ENCODE results near the gene ACVR2B. TPM values are rescaled to one million over a fixed set of nuclear protein-coding genes. Genes with fewer than 3 reads are reported as not detected.

ACVR2B gene
- total RNA-seq, 1 donor from 2014 or later, result 42.8 TPM

DNA sequence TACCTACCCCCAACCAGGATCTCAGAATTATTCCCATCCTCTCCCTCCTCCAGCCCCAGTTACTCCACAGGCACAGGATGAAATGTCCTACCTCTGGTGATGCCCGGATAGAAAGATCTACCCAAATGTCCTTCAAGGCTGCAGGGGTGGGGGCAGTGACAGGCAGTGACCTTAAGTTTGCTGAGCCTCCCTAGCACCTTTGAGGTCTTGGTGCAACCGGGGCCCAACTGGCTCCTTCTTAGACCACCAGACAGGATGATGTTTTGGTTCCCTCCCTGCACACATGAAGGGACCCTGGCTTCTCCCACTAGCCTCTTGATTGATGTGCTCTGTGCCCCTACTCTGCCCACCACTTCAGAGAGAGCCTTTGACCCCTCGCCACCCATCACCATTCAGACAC is 78.8 kb downstream of the ACVR2B start:
- Mint-ChIP-seq H3K4me1 (ENCODE audit: unreplicated experiment) (no peaks in the 10 kb centered on the region), H3K27ac (no peak overlapping the region), H3K27me3 (no peaks in the 10 kb centered on the region), H3K9me3 (no peaks in the 10 kb centered on the region), H3K36me3 (peaks cover 13% of the 10 kb centered on the region), H3K4me3 (no peak overlapping the region)
- no peak for DNase-seq (ENCODE audit: extremely low spot score, unreplicated experiment)
- TF ChIP-seq, protein P1, sequence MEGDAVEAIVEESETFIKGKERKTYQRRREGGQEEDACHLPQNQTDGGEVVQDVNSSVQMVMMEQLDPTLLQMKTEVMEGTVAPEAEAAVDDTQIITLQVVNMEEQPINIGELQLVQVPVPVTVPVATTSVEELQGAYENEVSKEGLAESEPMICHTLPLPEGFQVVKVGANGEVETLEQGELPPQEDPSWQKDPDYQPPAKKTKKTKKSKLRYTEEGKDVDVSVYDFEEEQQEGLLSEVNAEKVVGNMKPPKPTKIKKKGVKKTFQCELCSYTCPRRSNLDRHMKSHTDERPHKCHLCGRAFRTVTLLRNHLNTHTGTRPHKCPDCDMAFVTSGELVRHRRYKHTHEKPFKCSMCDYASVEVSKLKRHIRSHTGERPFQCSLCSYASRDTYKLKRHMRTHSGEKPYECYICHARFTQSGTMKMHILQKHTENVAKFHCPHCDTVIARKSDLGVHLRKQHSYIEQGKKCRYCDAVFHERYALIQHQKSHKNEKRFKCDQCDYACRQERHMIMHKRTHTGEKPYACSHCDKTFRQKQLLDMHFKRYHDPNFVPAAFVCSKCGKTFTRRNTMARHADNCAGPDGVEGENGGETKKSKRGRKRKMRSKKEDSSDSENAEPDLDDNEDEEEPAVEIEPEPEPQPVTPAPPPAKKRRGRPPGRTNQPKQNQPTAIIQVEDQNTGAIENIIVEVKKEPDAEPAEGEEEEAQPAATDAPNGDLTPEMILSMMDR (conservative IDR thresholded peaks at IDR 0.05), result no peak

DNA sequence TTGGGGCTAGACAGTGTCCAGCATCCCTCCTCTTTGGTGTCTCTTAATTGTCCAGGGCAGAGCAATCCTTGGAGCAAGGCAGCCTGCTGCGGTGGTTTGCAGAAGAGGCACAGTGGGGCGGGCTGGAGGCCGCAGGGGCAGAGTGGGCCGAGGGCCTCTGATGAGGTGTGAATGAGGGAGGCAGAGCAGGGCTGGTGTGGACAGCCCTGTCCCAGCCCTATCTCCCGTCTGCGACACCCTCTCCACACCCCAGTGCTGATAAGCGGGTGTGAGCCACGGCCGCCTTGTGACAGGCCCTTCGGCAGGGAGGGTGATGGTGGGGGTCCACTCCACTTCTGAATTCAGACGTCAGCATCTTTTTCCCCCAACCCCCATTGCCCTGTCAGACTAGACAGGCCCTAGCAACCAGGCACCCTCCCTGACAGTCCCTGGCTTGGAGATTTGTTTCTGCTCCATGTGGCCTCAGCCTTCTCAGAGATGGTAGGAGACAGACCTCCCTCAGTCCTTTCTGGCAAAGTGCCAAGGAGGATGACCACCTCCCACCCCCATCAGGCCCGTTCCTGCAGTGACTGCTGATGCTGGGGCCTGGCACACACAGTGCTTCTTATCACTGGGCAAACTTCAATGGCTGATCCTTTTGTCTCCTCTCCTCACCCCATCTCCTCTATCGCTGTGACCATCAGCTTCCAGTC is 79.7 kb downstream of the ACVR2B start:
- DNase-seq (ENCODE audit: extremely low spot score, unreplicated experiment), result no peak
- no peaks in the 10 kb centered on the region for H3K4me1 Mint-ChIP-seq (ENCODE audit: unreplicated experiment)
- H3K4me3 Mint-ChIP-seq, result no peak overlapping the region
- no peaks in the 10 kb centered on the region for H3K27me3 Mint-ChIP-seq
- H3K36me3 Mint-ChIP-seq, result peaks cover 9% of the 10 kb centered on the region
- no peak overlapping the region for H3K27ac Mint-ChIP-seq
- H3K9me3 Mint-ChIP-seq, result no peaks in the 10 kb centered on the region
- TF ChIP-seq, protein P1 (conservative IDR thresholded peaks at IDR 0.05), result no peak

DNA sequence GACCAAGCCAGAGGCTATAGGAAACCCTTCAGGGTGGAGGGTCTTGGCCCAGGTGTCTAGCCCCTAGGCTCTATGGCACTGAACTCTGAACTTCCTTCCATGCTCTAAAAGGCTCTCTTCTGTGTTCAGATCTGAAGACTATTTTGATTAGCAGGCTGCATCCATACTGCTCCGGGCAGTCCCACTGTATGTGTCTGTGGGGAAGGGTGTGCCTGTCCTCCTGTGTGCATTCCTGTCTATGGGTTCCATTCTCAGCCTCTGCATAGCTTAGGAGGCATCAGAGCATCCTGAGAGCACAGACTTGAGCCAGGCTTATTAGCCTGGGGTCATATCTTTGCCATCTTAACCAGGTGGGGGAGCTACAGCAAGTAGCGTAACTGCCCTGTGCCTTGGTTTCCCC is 80.5 kb downstream of the ACVR2B start:
- no peaks in the 10 kb centered on the region for H3K27me3 Mint-ChIP-seq
- TF ChIP-seq, protein P1 (conservative IDR thresholded peaks at IDR 0.05), result no peak
- H3K4me1 Mint-ChIP-seq (ENCODE audit: unreplicated experiment), result no peaks in the 10 kb centered on the region
- H3K9me3 Mint-ChIP-seq, result no peaks in the 10 kb centered on the region
- H3K36me3 Mint-ChIP-seq, result peaks cover 9% of the 10 kb centered on the region
- DNase-seq (ENCODE audit: extremely low spot score, unreplicated experiment), result no peak
- H3K4me3 Mint-ChIP-seq, result no peak overlapping the region
- no peak overlapping the region for H3K27ac Mint-ChIP-seq

DNA sequence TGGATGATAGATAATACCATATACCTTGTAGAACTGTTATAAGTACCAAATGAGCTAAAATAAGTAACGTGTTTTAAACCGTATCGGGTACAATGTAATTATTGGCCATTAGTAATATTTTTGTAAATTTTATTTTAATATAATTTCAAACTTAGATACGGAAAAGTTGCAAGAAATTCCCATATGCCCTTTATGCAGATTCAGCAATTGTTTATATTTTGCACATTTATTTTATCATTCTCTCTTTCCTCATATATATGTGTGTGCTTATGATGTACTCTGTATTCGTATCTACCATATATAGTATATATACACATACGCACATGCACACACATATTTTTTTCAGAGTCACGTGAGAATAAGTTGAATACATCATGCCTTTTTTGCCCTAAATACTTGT is 80.9 kb downstream of the ACVR2B start:
- no peaks in the 10 kb centered on the region for H3K27me3 Mint-ChIP-seq
- no peaks in the 10 kb centered on the region for H3K4me1 Mint-ChIP-seq (ENCODE audit: unreplicated experiment)
- DNase-seq (ENCODE audit: extremely low spot score, unreplicated experiment), result no peak
- no peaks in the 10 kb centered on the region for H3K9me3 Mint-ChIP-seq
- H3K4me3 Mint-ChIP-seq, result no peak overlapping the region
- no peak overlapping the region for H3K27ac Mint-ChIP-seq
- TF ChIP-seq, protein P1 (conservative IDR thresholded peaks at IDR 0.05), result no peak
- peaks cover 9% of the 10 kb centered on the region for H3K36me3 Mint-ChIP-seq

DNA sequence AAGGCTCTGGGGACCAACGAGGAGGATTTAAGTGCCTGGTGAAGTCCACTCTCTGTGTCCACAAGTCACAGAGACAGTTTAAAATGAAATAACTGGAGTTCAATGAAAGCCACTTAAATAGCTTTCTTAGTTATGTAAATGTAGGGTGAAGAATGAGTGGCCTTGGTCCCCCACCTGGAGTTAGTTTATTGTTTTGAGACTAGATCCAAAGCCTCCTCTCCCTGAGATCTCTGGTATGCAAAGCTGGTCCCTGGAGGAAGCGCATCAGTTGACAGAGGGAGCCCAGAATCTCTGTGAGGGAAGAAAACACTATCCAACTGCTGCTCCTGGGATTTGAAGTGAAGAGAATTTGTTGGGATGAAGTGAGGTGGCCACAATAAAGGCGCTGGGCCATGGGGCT is 83.0 kb downstream of the ACVR2B start:
- Mint-ChIP-seq H3K27ac (no peak overlapping the region), H3K9me3 (no peaks in the 10 kb centered on the region), H3K36me3 (peaks cover 9% of the 10 kb centered on the region), H3K27me3 (no peaks in the 10 kb centered on the region), H3K4me1 (ENCODE audit: unreplicated experiment) (no peaks in the 10 kb centered on the region), H3K4me3 (no peak overlapping the region)
- no peak for DNase-seq (ENCODE audit: extremely low spot score, unreplicated experiment)
- TF ChIP-seq, protein P1 (conservative IDR thresholded peaks at IDR 0.05), result no peak

Data from type B pancreatic cell (in vitro differentiated cells).